T-cell (primary cell): ENCODE data around the gene THEM4. TPM values are rescaled to one million over a fixed set of nuclear protein-coding genes. Genes with fewer than 3 reads are reported as not detected.

Source experiments
- total RNA-seq, 35 experiments: library from RNA in 6 of 35; stranded (reverse) in 6 of 35; fragments of 120-200 nt in 1 of 35; gene quantifications; one replicate each; pipeline versions ENCODE4 v1.2.1 to v1.2.4 and lab custom pipeline; 2013 to 2026

Gene THEM4
- total RNA-seq, 5 donors from 2014 or later (not counting 1 experiment from before 2014, with no cell fraction given), result 48.2 to 119 (median 97.6) TPM

Other genes with a start within 250 kb of the THEM4 start
- gene CELF3, start 192.7 kb downstream of the THEM4 start, total RNA-seq, result not detected
- gene RIIAD1, start 188.0 kb downstream of the THEM4 start, total RNA-seq, result not detected
- gene MRPL9, start 146.0 kb downstream of the THEM4 start, total RNA-seq, result 100 to 1,000 TPM in 2 of 5 donors, 10 to 100 TPM in 3; 72.0 to 131 (median 88.7) TPM
- gene TDRKH, start 119.0 kb downstream of the THEM4 start, total RNA-seq, result 10 to 100 TPM in 4 of 5 donors, 1 to 10 TPM in 1; 9.6 to 26.3 (median 22.1) TPM
- gene LINGO4, start 104.1 kb downstream of the THEM4 start, total RNA-seq, result under 1 TPM in 3 of 5 donors, not detected in 2; 0.25 to 0.40 (median 0.36) TPM
- gene RORC, start 77.7 kb downstream of the THEM4 start, total RNA-seq, result 10 to 100 TPM in 1 of 5 donors, 1 to 10 TPM in 4; 1.5 to 11.6 (median 7.6) TPM
- gene C2CD4D, start 69.7 kb downstream of the THEM4 start, total RNA-seq, result 1 to 10 TPM in 2 of 5 donors, under 1 TPM in 3; 0.26 to 1.1 (median 0.85) TPM
- not detected for gene THEM5, start 55.8 kb downstream of the THEM4 start, total RNA-seq
- 100 to 1,000 TPM; 157 to 277 (median 264) TPM for gene S100A10, start 84.3 kb upstream of the THEM4 start, total RNA-seq
- 100 to 1,000 TPM in 3 of 5 donors, 10 to 100 TPM in 2; 37.3 to 254 (median 195) TPM for gene S100A11, start 127.5 kb upstream of the THEM4 start, total RNA-seq
- not detected for gene TCHHL1, start 179.6 kb upstream of the THEM4 start, total RNA-seq
- under 1 TPM in 1 of 5 donors, not detected in 4; 0.03 TPM for gene TCHH, start 205.9 kb upstream of the THEM4 start, total RNA-seq
- not detected for gene RPTN, start 249.7 kb upstream of the THEM4 start, total RNA-seq